Right hindlimb (tissue), 1 donor: Measurements from ENCODE around the gene HSPB6.
"Not testable (repeated sequence)": the region's sequence is repeated elsewhere in the genome, so short reads cannot be mapped to it uniquely, and the experiment has no call there.

Experiments
- DNase-seq: peaks from one replicate; pipeline ENCODE4 v3.0.0-alpha.2; 2018

HSPB6 gene

GRCh38 chr19:35729021-35729420 is 27.8 kb downstream of the HSPB6 start:
- DNase-seq = no peak

GRCh38 chr19:35727956-35728706 is 28.7 kb downstream of the HSPB6 start:
- no peak for DNase-seq

- no peak for DNase-seq
Observed at GRCh38 chr19:35727053-35727955, 29.5 kb downstream of the HSPB6 start.

DNA sequence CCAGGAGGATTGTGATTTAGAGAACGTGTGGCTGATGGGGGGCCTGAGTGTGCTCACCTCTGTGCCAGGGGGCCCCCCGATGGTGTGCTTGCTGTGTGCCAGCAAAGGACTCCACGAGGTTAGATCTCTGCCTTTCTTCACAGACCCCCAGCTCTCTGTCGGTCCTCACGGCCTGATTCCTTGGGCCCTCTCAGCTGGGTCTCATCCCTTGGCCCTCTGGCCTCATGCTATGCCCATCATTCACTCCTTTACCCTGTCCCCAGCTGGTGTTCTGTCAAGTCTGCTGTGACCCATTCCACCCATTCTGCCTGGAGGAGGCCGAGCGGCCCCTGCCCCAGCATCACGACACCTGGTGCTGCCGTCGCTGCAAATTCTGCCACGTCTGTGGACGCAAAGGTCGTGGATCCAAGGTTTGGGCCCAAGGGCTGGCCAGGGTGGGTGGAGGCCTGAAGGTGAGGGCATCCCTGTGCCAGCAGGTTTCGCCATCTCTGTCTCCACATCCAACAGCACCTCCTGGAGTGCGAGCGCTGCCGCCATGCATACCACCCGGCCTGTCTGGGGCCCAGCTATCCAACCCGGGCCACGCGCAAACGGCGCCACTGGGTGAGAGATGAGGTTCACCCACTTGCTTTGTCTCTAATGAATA is 31.5 kb downstream of the HSPB6 start:
- no peak for DNase-seq

- DNase-seq = no peak
Observed at GRCh38 chr19:35724560-35724959, 32.3 kb downstream of the HSPB6 start.

GRCh38 chr19:35724132-35724531 is 32.7 kb downstream of the HSPB6 start:
- DNase-seq = not testable (repeated sequence)

GRCh38 chr19:35723671-35724070 is 33.2 kb downstream of the HSPB6 start:
- no peak for DNase-seq

GRCh38 chr19:35722897-35723296 is 33.9 kb downstream of the HSPB6 start:
- no peak for DNase-seq

DNA sequence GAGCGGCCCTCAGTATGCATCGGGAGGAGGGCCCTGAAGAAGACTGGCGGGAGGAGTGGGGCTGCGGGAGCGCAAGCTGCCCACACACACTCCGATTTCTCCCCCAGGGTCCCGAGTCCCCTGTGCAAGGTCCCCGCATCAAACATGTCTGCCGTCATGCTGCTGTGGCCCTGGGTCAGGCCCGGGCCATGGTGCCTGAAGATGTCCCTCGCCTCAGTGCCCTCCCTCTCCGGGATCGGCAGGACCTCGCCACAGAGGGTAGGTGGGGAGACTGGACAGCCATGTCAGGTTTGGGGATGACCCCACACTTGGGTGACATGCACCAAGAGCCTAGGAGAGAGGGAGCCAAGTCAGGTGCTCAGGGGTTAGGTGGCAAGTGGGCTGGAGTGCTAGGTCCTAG is 34.4 kb downstream of the HSPB6 start:
- DNase-seq = no peak

GRCh38 chr19:35721374-35721773 is 35.5 kb downstream of the HSPB6 start:
- DNase-seq = no peak

- DNase-seq = no peak
Observed at GRCh38 chr19:35720648-35721047, 36.2 kb downstream of the HSPB6 start.

DNA sequence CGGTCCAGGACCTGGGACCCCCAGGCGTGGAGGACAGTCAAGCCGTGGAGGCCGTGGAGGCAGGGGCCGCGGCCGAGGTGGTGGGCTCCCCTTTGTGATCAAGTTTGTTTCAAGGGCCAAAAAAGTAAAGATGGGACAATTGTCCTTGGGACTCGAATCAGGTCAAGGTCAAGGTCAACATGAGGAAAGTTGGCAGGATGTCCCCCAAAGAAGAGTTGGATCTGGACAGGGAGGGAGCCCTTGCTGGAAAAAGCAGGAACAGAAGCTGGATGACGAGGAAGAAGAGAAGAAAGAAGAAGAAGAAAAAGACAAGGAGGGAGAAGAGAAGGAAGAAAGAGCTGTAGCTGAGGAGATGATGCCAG is 36.7 kb downstream of the HSPB6 start:
- DNase-seq = no peak

DNA sequence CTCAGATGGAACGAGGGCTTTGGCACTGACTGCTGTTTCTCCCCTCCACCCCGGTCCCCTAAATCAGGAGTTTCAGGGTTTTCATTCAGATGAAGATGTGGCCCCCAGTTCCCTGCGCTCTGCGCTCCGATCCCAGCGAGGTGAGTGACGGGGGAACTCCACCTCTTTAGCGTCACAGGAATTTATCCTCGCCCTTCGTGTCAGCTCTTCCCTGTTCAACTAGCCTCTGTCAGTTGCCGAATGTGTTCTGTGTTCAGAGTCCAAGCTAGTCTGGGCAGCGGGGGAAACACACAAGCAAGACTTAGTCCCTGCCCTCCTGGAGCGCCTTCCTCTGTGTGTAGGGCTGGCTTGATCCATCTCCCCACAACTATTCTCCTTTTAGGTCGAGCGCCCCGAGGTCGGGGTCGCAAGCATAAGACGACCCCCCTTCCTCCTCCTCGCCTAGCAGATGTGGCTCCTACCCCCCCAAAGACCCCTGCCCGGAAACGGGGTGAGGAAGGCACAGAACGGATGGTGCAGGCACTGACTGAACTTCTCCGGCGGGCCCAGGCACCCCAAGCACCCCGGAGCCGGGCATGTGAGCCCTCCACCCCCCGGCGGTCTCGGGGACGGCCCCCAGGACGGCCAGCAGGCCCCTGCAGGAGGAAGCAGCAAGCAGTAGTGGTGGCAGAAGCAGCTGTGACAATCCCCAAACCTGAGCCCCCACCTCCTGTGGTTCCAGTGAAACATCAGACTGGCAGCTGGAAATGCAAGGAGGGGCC is 37.2 kb downstream of the HSPB6 start:
- no peak for DNase-seq

- DNase-seq = peak; percentile 57
Observed at GRCh38 chr19:35718345-35719041, 38.3 kb downstream of the HSPB6 start.

GRCh38 chr19:35717665-35718344 is 39.0 kb downstream of the HSPB6 start, which contains the start of gene KMT2B:
TSS of gene KMT2B (plus strand) at chr19:35718003. CDS start at chr19:35718019, 16 bp downstream.
- no peak for DNase-seq

DNA sequence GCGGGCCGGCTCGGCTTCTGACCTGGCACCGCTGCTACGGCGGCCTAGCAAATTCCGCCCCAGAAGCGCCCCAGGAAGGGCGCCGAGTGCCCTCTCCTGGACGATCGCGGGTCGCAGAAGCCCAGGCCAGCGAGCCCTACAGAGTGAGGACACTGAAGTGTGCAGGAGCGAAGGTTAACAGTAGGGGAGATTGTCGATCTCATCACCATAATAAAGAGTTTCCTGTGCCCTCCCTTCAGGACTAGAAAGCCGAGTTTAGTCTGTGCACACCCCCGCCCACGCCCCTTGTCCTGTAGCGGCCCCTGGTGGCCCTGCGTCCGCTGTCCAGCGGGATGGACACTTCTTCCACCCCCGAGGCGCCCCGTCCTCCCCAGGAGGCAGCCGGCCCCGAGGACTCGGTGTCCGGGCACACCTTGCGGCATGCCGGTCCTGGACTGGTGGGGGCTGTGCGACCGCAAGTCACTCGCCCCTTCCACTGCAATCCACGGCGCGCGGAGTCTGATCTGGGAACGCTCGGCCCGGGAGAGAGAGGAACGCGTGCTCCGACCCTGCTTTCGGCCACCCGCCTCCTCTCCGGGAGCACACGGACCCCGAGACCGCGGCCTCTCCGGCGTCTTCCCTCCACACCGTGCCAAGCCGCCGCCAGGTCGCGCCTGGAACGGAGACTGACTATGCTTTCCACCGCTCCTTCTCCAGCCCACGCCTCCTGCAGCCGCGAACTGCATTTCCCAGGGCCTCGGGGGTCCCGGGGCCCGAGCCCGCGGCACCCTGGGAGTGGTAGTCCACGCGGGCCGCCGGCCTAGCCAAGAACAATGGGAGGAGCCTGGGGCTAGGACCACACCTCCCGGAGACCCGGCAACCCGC is 39.8 kb downstream of the HSPB6 start:
- DNase-seq = peak; percentile 98

GRCh38 chr19:35715981-35716800 is 40.6 kb downstream of the HSPB6 start:
- no peak for DNase-seq

GRCh38 chr19:35715355-35715809 is 41.4 kb downstream of the HSPB6 start:
- DNase-seq = no peak

- no peak for DNase-seq
Observed at GRCh38 chr19:35714601-35715354, 42.1 kb downstream of the HSPB6 start.
